ENCODE measurements around the gene TENM3. TPM values are rescaled to one million over a fixed set of nuclear protein-coding genes. Genes with fewer than 3 reads are reported as not detected.

TENM3 gene
- total RNA-seq, 1 experiment from 2014 or later, result 34.8 TPM

DNA sequence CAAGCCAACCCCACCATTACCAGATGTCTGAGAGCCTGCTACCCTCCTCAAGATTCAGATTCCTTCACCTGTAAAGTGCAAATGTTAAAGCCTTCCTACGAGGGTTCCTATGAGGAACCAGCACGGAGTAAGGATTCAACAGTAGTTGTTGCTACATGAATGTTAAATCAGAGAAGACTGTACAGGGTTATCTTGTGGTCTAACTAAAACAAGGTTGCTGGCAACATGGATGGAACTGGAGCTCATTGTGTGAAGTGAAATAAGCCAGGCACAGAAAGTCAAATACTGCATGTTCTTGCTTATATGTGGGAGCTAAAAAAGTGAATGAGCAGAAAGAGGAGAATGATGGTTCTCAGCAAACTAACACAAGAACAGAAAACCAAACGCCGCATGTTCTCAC is 435.4 kb downstream of the TENM3 start:
- DNase-seq (ENCODE audit: low read depth), result no peak

DNA sequence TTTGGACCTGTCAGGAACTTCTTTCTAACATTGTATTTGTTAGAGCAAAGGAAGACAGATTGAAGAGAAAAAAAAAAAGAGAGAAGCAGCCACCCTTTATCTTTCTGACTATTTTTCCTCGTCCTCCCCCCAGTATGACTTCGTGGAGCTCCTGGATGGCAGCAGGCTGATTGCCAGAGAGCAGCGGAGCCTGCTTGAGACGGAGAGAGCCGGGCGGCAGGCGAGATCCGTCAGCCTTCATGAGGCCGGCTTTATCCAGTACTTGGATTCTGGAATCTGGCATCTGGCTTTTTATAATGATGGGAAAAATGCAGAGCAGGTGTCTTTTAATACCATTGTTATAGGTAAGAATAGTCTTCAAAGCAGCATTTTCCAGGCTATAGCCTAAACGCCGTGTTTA is 436.3 kb downstream of the TENM3 start:
- no peak for DNase-seq (ENCODE audit: low read depth)

DNA sequence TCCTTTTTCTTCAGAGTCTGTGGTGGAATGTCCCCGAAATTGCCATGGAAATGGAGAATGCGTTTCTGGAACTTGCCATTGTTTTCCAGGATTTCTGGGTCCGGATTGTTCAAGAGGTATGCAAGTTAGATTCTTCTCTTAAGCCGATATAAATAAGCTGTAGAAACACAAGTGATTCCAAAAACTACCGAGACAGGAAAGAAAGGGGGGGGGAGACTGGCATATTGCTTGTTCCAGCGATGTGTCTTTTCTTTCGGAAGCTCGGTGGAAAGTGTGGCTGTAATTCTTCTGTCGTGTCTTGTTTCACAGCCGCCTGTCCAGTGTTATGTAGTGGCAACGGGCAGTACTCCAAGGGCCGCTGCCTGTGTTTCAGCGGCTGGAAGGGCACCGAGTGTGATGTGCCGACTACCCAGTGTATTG is 437.0 kb downstream of the TENM3 start:
- DNase-seq (ENCODE audit: low read depth), result peak; percentile 8

DNA sequence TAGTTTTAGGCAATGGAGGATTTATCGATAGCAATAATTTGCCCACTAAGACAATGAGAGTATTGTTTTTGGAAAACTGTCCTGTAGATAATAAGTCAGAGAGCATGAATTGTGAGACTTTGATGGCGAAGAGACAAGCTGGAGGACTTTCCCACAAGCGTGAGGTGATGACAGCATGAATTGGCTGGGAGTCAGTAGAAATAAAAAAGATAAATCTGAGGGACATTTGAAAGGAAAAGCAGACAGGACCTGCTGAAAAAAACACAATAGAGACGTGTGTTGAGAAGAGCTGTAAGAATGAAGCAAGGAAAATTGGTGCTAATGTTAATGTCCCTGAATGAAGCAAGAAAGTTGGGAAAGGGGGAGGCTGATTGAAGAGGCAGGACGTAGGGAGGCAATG is 440.5 kb downstream of the TENM3 start:
- DNase-seq (ENCODE audit: low read depth), result no peak

DNA sequence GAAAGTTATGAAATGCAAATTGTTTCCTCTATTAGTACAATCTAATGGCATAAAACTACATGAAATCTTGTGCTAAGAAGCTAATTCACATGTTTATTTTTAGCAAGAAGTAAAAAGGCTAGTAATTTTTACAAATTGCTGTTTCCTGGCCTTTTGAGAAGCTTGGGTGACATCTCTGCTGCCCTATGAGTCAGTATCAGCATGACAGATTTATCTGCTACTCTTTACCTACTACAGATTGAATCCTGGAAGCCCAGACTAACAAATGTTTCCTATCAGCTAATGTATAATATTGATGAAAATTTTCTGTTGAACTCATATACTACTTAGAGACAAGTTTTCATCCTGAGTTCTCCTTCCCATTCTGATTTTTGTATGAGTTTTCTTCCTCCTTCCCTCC is 441.6 kb downstream of the TENM3 start:
- no peak for DNase-seq (ENCODE audit: low read depth)

DNA sequence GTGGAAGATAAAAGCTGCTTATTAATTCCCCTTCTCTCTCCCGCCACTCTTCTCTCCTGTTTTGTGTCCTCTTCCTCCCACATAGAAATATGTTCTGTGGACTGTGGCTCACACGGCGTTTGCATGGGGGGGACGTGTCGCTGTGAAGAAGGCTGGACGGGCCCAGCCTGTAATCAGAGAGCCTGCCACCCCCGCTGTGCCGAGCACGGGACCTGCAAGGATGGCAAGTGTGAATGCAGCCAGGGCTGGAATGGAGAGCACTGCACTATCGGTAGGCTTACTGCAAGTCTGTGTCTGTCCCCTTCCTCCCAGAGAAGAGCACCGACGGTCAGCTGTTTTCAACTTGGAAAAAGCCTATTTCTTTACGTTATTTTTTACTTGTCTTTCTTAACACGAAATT is 444.9 kb downstream of the TENM3 start:
- no peak for DNase-seq (ENCODE audit: low read depth)

DNA sequence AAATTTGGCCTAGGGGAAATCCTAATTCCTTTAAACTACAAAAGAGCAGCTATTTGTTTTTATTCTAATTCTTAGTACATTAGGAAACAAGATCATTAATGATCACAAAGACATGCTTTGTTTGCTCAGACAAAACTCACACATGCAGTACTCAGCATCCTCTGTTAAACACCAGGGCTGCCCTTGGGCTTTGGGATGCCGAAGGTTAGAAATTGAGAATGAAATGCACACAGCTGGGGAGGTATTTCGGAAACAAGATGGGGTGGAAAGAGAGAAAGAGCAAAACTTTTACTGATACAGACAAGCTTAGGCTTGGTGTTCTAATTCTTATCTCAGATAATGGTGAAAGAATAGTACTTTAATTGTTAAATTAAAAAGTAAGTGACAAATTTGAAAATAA is 451.3 kb downstream of the TENM3 start:
- no peak for DNase-seq (ENCODE audit: low read depth)

DNA sequence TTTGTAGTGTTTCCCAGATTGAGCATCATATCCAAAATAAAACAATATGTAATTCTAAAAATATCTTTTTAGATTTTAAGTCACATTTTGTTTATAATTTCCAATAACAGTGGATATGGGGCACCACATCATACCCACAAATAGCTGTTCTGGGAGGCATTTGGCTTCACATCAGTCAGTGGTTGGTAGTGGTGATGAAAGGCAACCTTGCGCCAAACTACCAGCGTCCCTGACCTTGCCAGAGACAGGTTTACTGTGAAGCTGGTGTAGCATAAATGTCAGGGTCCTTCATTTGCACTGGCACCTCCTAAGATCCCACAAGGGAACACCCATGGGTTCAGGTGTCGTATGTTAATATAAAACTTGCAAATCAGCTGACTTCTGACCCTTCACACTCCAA is 451.8 kb downstream of the TENM3 start:
- DNase-seq (ENCODE audit: low read depth), result no peak

DNA sequence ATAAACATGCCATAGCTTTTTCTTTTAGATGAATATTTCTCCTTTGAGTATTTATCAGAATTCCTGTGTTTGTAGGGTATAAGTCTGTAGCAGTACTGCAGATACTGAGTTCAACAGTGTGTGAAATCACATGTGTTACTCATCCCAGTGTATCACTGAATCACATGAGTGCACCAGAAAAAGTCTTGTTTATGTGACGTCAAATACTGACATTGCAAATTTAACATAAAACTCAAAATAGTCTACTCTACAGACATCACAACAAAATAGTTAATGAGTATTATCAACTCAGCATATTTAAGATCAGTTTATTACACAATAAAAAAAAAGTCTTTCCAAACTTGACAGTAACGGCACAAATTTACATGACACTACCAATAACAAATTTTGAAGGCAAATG is 452.6 kb downstream of the TENM3 start:
- DNase-seq (ENCODE audit: low read depth), result peak; percentile 8

DNA sequence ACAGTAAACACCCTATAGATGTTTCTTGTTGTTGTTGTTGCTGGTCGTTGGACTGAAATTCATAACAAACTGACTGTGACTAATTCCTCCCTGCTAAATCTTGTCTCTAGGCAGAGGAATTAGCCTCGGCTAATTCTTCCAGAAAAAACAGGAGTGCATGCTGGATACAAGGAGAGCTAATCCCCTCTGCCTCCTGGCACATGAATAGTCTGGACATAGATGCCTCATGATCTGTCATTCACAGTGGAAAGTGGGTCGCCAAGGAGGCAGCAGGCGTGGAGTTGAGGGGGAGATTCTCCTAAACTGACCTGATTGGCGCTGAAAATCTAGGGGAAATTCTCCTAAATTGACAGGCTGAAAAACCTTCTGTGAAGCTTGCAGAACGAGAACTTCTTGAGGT is 453.9 kb downstream of the TENM3 start:
- no peak for DNase-seq (ENCODE audit: low read depth)

DNA sequence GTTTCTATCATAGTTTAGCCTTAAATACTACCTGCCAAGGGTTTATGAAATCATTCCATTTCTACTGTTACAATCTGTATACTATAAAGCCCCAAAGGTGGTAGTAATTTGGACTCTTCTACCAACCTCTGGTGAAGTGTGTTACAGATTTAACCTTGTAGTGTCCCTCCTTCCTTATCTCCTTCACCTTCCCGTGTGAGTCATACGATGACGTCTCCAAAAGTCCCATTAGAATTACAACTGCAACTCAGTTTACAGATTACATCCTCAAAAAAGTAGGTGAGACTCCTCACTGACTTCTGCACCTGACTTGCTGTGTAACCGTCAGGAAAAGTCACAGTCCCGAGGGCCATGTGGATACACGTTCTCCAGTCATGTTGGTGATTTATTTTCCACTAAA is 455.0 kb downstream of the TENM3 start:
- no peak for DNase-seq (ENCODE audit: low read depth)

DNA sequence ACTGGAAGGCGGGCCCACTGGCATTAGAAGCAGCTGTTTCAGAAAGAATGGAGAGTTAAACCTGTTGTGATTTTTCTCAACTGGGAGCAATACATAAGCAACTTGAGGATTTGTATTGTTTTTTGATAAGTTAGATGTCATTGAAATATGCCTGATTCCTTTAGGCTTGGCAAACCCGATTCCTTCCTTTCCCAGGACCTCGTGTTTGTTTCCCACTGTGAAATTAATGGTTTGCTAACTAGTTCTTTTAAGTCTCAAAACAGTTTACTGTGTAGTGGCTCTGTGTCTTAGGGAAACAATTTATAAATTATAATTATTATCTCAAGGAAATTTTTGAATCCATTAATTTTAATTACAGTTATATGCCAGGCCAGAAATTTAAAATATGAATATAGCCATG is 456.0 kb downstream of the TENM3 start:
- DNase-seq (ENCODE audit: low read depth), result no peak

DNA sequence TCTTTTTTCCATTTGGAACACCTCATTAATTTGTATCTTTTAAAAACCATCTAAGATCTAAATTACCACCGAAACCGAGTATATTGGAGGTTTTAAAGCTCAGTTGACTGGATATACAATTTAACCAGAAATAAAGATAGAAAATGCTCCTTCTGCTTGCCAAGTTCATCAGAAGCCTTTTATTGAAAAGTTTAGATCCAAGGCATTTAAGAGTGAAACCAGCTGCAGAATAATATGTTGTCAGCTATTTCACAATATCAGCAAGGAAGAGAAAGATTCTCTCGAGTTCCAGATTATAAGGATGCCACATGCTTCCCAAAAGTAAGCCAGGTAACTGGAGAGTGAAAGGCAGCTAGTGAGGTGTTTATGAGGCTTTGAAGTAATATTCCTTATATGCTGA is 456.6 kb downstream of the TENM3 start:
- DNase-seq (ENCODE audit: low read depth), result no peak

DNA sequence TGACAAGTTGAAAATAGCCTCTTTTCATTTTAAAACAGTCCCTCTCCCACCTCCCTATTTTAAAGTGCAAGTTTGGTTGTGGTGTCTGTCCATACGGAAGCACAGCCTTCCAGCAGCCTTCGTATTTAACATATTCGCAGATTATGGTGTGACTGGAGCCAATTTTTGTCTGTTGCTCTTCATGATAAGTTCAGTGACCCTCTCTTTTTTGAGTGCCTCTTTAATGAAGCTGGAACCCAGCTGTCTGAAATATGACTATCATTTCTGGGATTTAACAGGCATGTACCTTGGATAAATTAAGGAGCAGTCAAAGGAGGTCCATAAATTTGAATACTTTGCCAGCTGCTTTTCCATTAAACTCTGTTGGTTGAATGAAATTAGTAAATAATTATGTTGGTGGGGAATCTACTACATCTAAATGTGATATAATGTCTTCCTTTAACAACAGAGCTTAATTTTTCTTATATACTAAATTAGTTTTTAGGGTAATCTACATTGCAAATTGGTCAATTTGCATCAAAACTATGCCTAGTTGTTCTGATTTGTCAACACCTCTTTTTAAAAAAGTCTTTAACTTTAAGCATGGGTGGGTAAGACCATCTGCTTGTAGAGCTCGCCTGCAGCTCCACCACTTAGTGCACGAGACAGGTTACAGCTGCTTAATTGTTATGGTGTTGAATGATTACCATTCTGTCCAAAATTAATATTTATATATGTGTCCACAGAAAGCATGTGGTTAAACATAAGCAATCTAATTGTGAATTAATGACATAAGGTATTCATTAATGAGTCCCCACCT is 457.4 kb downstream of the TENM3 start:
- DNase-seq (ENCODE audit: low read depth), result no peak

DNA sequence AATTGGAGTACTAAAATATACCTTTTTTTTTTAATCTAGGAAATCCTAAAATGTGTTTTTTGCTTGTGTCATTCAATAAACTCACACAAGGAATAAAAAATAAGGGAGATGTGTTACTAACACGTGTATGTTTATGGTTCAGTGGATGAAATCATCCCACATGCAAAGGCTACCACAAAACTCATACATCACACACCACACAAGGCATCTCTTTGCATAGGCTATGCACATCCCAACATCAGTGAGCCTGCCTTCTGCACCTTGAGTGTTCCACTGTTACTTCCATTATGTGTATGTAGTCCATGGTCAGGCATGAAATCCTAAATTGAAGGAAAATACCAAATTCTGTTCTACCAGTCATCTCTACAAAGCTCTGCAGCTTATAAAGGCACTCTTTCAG is 460.9 kb downstream of the TENM3 start:
- DNase-seq (ENCODE audit: low read depth), result no peak

DNA sequence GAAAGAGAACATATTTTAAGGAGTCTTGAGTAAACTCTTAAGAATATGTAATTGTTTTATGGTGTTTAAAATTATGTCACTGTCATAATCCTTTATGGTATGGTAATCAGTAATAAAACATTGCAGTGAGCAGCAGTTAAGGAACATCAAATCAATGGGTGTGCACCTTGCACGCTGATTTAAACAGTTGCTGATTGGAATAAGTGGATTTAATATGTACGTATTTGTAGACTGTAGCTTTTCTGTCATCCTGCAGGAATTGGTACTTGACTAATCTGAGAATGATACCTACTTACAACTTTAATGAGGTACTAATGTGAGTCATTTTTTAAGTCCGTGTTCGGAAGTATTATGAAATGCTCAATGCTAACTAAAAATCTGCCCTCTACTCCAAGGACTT is 461.7 kb downstream of the TENM3 start:
- DNase-seq (ENCODE audit: low read depth), result no peak

DNA sequence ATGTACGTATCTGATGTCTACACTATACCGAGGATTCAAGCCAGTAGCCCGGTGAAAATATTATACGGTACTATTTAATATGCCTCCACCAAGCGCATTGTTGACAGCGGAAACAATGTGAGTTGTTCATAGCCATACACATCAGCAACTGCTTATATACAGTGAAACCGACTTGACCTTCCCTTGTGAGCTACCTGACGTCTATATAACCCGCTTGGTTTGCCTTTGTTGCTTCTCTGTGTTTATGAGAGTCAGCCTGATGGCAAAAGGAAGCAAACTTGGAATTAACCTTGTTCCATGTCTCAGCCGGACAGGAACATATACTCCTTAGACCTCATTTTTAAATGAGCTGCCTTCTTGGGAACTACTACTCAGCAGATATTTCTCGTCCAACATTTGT is 462.2 kb downstream of the TENM3 start:
- DNase-seq (ENCODE audit: low read depth), result no peak

DNA sequence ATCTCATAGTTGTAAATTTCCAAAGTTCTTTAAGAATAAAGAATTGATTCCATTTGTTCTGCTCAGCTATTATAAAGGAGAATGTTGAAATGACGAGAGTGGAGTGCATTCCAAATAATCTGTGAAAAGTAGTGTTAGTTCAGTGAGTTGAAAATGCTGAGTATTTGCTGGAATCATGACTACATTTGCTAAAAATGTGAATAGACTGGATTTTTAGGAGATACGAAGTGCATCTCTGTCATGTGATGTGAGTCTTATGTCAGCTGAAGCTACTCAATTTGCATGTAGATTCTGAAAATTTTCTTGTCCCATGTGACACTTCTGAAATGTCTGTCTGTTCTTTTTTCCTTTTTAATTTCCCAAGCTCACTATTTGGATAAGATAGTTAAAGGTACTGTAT is 468.0 kb downstream of the TENM3 start:
- DNase-seq (ENCODE audit: low read depth), result no peak

DNA sequence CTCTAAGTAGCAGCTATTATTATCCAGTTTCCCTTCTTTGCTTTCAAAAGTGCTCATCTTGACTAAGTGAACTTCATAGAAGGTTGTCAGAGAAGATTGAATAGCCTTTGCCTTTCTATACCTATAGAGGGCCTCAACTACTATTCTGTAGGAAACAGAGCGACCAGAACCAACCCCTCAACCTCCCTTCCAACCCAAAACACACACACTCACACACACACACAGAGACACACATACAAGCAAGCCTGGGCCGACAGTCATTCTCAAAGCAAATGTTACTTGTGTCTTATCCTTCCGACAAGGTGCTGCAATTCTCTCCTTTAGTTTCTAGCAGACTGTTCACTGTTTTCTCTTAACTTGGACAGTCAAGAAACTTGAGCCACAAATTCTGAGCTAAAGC is 472.3 kb downstream of the TENM3 start:
- DNase-seq (ENCODE audit: low read depth), result no peak

DNA sequence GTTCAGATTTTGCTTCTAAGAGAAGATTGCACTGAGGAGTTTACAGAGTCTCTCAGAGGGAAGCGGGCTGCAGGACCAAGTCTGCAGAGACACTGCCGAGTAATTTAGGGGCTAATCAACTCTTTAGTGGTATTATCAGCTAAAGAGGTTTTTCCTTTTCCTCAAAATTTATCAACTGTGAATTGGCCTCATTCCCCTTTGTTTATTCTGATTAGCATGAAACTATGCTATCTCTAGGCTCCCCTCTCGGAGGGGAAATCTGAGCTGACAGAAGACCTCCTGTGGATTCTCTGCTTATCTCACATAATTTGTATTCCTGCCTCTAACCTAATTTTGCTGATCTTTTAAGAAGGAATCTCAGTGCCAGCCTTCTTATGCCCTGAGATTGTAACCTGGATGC is 473.0 kb downstream of the TENM3 start:
- DNase-seq (ENCODE audit: low read depth), result no peak

DNA sequence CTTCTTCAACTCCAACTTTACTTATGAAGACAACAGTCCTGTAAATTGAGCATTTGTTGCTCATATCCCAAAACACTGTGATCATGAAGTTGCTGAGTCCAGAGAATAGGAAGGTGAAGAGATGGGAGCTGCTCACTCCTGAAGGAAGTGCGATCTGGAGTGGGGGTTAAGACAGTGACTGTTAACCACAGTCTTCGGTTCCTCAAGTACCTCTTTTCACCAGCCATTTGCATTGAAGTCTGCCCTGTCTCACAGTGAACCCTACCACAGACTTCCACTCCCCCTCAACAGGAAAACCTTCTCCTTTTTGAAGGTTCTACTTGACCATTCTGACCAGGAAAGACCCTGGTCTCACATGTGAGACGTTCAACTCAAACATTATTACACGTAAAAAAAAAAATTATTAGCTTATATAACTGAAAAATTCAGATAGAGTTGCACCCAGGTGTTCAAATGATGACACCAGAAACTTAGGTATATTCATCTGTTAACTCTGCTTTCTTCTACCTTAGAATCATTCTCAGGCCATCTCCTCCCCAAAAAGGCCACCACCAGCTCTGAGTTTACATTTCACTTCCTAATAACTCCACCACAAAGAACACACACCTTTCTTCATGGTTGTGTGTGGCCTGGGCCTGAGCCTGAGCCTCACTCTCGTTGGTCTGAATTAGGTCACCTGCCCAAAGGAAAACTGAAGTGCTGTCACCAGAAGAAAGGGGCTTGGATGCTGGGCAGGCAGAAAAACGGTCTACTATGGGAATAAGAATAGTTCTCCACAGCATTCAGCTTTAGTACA is 474.8 kb downstream of the TENM3 start:
- DNase-seq (ENCODE audit: low read depth), result no peak

DNA sequence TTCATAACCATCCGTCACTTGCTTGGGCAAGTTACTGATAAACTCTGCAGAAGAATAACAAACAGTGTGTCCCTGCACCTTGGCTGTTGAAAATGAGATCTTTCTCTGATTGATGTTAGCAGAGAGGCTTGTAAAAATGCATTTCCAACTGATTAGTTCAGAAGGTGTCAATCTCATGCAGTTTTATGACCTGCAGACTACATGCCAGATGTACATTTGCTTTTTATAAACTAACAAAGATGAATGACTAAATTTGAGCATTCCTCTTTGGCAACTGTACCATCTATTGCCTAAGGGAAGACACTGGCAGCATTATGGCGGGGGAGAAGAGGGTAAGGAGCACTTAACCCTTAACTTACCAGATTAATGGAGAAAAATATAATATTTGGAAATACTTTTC is 481.2 kb downstream of the TENM3 start:
- peak; percentile 10 for DNase-seq (ENCODE audit: low read depth)

DNA sequence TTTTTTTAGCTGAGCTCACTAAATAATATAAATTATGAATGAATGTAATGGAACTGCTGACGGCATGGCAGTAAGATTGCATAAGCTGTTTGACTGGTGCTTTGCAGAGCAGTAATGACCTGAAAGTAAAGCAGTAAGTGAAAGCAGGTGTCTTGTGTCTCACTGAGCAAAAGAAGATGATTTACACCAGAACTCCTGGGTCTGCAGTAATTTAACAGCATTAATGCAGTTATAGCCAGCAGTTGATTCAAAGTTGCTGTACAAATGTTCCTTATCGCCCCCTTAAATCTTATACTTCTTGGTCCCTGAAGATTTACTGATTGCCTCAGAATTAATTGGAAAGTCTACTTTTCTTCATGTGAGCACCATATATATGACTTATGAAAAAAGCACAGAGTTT is 486.3 kb downstream of the TENM3 start:
- no peak for DNase-seq (ENCODE audit: low read depth)
